HepG2 (cell line): ENCODE measurements around the gene ST8SIA1. TPM values are rescaled to one million over a fixed set of nuclear protein-coding genes. Genes with fewer than 3 reads are reported as not detected.
"Not testable (repeated sequence)": the region's sequence is repeated elsewhere in the genome, so short reads cannot be mapped to it uniquely, and the experiment has no call there.

Experiments used
- ATAC-seq: fragments of 200-7000 bp; cut with Tn5 transposase; 3 replicates; pipeline ENCODE4 v1.9.1; 2020; ENCODE audit warnings: mild to moderate bottlenecking, moderate library complexity
- BruUV-seq: library from RNA; stranded (reverse); fragments of 400-500 nt; replicated peaks from 2 replicates; lab custom pipeline; 2021; lab: Mats Ljungman, UMichigan
- CTCF ChIA-PET: fragments of 300-600 bp; formaldehyde crosslinking; extraction: SDS; loops from one replicate; lab custom pipeline; 2021; ENCODE audit warnings: low total read pairs, inconsistent platforms, low intra/inter-chr PET ratio; lab: Yijun Ruan, JAX
- POLR2A ChIA-PET: fragments of 350-600 bp; sonication (Branson Sonifier 250); formaldehyde crosslinking; loops from one replicate; lab custom pipeline; 2020; ENCODE audit warnings: antibody characterized with exemption, inconsistent platforms; lab: Yijun Ruan, JAX
- DNase-seq: peaks from one replicate; pipeline ENCODE4 v3.0.0-alpha.2; 2015; ENCODE audit warnings: low spot score
- FAIRE-seq: peaks from 3 replicates; lab custom pipeline; 2011; peaks lifted over from hg19 to GRCh38; lab: Jason Lieb, UNC
- H2AFZ ChIP-seq: one replicate; pipeline ENCODE4 v1.6.1; 2011; ENCODE audit warnings: low read length, inconsistent platforms
- H3K27ac ChIP-seq: fragments of 300-600 bp; 3 replicates; pipeline ENCODE4 v1.8.0; 2011; ENCODE audit warnings: mixed run types, mild to moderate bottlenecking, mixed read lengths, low read length, inconsistent platforms; ENCODE audit not compliant: insufficient read depth; ENCODE audit errors: extremely low read length
- H3K27me3 ChIP-seq, 2 experiments: fragments of 200-600 bp in 1 of 2; 2 replicates in 1 of 2; 3 replicates in 1 of 2; pipeline versions ENCODE4 v1.6.0 to v1.8.0; 2011; ENCODE audit warnings: low read length in 2 of 2, mild to moderate bottlenecking in 2 of 2, moderate library complexity in 2 of 2, inconsistent platforms in 1 of 2; ENCODE audit not compliant: insufficient read depth in 2 of 2, control insufficient read depth in 1 of 2
- H3K36me3 ChIP-seq, 2 experiments: fragments of 200-600 bp in 1 of 2; replicated peaks in 1 of 2; 2 replicates in 1 of 2; 3 replicates in 1 of 2; pipeline versions ENCODE4 v1.5.1 to v1.8.0; 2011; ENCODE audit warnings: low read length in 2 of 2, inconsistent platforms in 1 of 2; ENCODE audit not compliant: insufficient read depth in 2 of 2, control insufficient read depth in 1 of 2
- H3K4me1 ChIP-seq: 2 replicates; pipeline ENCODE4 v1.5.1; 2012; ENCODE audit warnings: low read length, inconsistent platforms; ENCODE audit not compliant: insufficient read depth
- H3K4me2 ChIP-seq: 2 replicates; pipeline ENCODE4 v1.6.0; 2011; ENCODE audit warnings: low read depth, low read length, inconsistent platforms
- H3K4me3 ChIP-seq, 3 experiments: fragments of 200-600 bp in 1 of 3; sonication (generic), shearing (Covaris generic) in 1 of 3; replicated peaks in 1 of 3; 2 replicates each; pipeline ENCODE4 v1.5.1; 2011 to 2016; ENCODE audit warnings: low read length in 3 of 3, inconsistent platforms in 2 of 3, low read depth in 2 of 3, mild to moderate bottlenecking in 2 of 3, control low read depth in 1 of 3, mixed read lengths in 1 of 3; ENCODE audit not compliant: insufficient read depth in 1 of 3
- H3K79me2 ChIP-seq: one replicate; pipeline ENCODE4 v1.6.1; 2011; ENCODE audit warnings: low read length, inconsistent platforms; ENCODE audit not compliant: insufficient read depth
- H3K9ac ChIP-seq: 2 replicates; pipeline ENCODE4 v1.6.0; 2011; ENCODE audit warnings: mild to moderate bottlenecking, low read depth, low read length, inconsistent platforms; ENCODE audit not compliant: insufficient read depth
- H3K9me3 ChIP-seq: 2 replicates; pipeline ENCODE4 v1.5.1; 2012; ENCODE audit warnings: mild to moderate bottlenecking, low read length
- H4K20me1 ChIP-seq: 2 replicates; pipeline ENCODE4 v1.6.0; 2011; ENCODE audit warnings: inconsistent platforms, mild to moderate bottlenecking, low read length, moderate library complexity; ENCODE audit not compliant: insufficient read depth
- ARNTL ChIP-seq: sonication (generic); formaldehyde crosslinking; IDR thresholded peaks from 2 replicates; pipeline ENCODE4 v1.4.0; 2020; ENCODE audit warnings: mild to moderate bottlenecking, missing genetic modification reagents
- MAZ ChIP-seq, 2 experiments: sonication (generic) in 1 of 2; formaldehyde crosslinking in 1 of 2; IDR thresholded peaks; 2 replicates each; pipeline versions ENCODE4 v1.5.0 to v1.6.1; 2012 to 2020; ENCODE audit warnings: low read depth in 2 of 2, mild to moderate bottlenecking in 2 of 2, borderline replicate concordance in 1 of 2, improper control_type of control experiment in 1 of 2, low read length in 1 of 2, missing genetic modification reagents in 1 of 2, moderate library complexity in 1 of 2
- NFIC ChIP-seq: IDR thresholded peaks from 2 replicates; pipeline ENCODE4 v1.6.1; 2012; ENCODE audit warnings: mild to moderate bottlenecking, low read length, inconsistent platforms
- NPAS2 ChIP-seq: sonication (generic); formaldehyde crosslinking; IDR thresholded peaks from 2 replicates; pipeline ENCODE4 v1.8.0; 2022; ENCODE audit warnings: mild to moderate bottlenecking, missing genetic modification reagents, borderline replicate concordance
- ZMAT5 ChIP-seq: sonication (generic); formaldehyde crosslinking; IDR thresholded peaks from 2 replicates; pipeline ENCODE4 v1.5.0; 2020; ENCODE audit warnings: mild to moderate bottlenecking, low read depth, missing genetic modification reagents, borderline replicate concordance
- ZNF414 ChIP-seq: sonication (generic); formaldehyde crosslinking; IDR thresholded peaks from 2 replicates; pipeline ENCODE4 v1.5.0; 2020; ENCODE audit warnings: missing genetic modification reagents
- ZNF782 ChIP-seq: sonication (generic); formaldehyde crosslinking; IDR thresholded peaks from 2 replicates; pipeline ENCODE4 v1.4.0; 2020; ENCODE audit warnings: missing genetic modification reagents, mild to moderate bottlenecking, borderline replicate concordance
- WGBS: methylation state at CpG from one replicate; pipeline ENCODE4 v1.1.6; 2017; ENCODE audit warnings: low lambda C conversion rate; 5-methylcytosine and 5-hydroxymethylcytosine counted together
- in situ Hi-C: cut with HindIII; loops from 2 replicates; pipeline ENCODE4 v1.10.0; 2017; ENCODE audit warnings: low pct_unique_long_range_greater_than_20kb; ENCODE audit not compliant: extremely low pct_ligation_motif_present
- intact Hi-C: fragments of 100-400 bp; cut with micrococcal nuclease; formaldehyde crosslinking; loops from one replicate; pipeline ENCODE4 v1.10.0; 2022; ENCODE audit not compliant: unreplicated experiment
- polyA plus RNA-seq, 8 experiments: library from polyadenylated mRNA; depleted of rRNA in 3 of 8; stranded (reverse) in 7 of 8; unstranded in 1 of 8; fragments of >200 nt; fragmentation: Illumina TruSeq in 4 of 8; extraction: Trizol in 4 of 8; gene quantifications; 2 replicates each; pipeline versions ENCODE4 v1.2.1 to v1.2.3, GENCODE V29; 2011 to 2016; ENCODE audit warnings: low read depth in 4 of 8, missing spikeins in 1 of 8, mixed read lengths in 1 of 8; ENCODE audit not compliant: insufficient read depth in 1 of 8
- total RNA-seq, 5 experiments: library from RNA; depleted of rRNA; stranded (reverse); fragments of >200 nt; fragmentation: Illumina TruSeq; extraction: Trizol; gene quantifications; 2 replicates each; pipeline ENCODE4 v1.2.3, GENCODE V29; 2016; ENCODE audit warnings: low read depth in 1 of 5

ST8SIA1 gene
- total and polyA plus RNA-seq, 2 of the 13 experiments (the other 11 are each of a cell fraction or from before 2014, with no cell fraction given): not detected

GRCh38 chr12:22163594-22163993 lies 170.9 kb downstream of the ST8SIA1 start:
- WGBS: 4% methylated on average over 3 of the region's 3 CpGs
- CTCF ChIA-PET: no interaction called here

GRCh38 chr12:22160396-22161003 lies 174.0 kb downstream of the ST8SIA1 start:
- FAIRE-seq: no peak
- Histone ChIP-seq H3K4me1 (no peaks in the 10 kb centered on the region), H3K27ac (no peak overlapping the region), H2AFZ (no peak overlapping the region), H3K4me2 (no peak overlapping the region), H3K36me3 (no peaks in the 10 kb centered on the region), H3K4me3 (no peak overlapping the region), H3K9ac (no peak overlapping the region), H3K27me3 (no peaks in the 10 kb centered on the region), H3K9me3 (no peaks in the 10 kb centered on the region), H3K79me2 (no peaks in the 10 kb centered on the region), H4K20me1 (no peaks in the 10 kb centered on the region)
- in situ Hi-C loops (no loop called here), intact Hi-C loops (no loop called here)
- ATAC-seq: no peak
- DNase-seq: no peak
- no TSS peak for BruUV-seq
- 2% methylated on average over 5 of the region's 5 CpGs for WGBS
- TF ChIP-seq NPAS2 (CRISPR knock-in tag) (no peak), ARNTL (CRISPR knock-in tag) (no peak), ZMAT5 (CRISPR knock-in tag) (no peak)
- ChIA-PET POLR2A (no interaction called here), CTCF (no interaction called here)

More at GRCh38 chr12:22163594-22163993, 170.9 kb downstream of the ST8SIA1 start:
- TF ChIP-seq MAZ (IDR thresholded peaks at IDR 0.05; ENCODE audit: borderline replicate concordance, low read depth, low read length): no peak
- TF ChIP-seq MAZ (CRISPR knock-in tag; IDR thresholded peaks at IDR 0.05; ENCODE audit: low read depth): no peak
- TF ChIP-seq NFIC: no peak
- TF ChIP-seq ZNF782 (CRISPR knock-in tag): no peak
- TF ChIP-seq ZNF414 (CRISPR knock-in tag): no peak
- Histone ChIP-seq H3K79me2 (no peaks in the 10 kb centered on the region), H3K4me3 (no peak overlapping the region), H3K4me2 (no peak overlapping the region), H3K4me1 (no peaks in the 10 kb centered on the region), H3K27me3 (no peaks in the 10 kb centered on the region), H3K27ac (no peak overlapping the region), H3K36me3 (no peaks in the 10 kb centered on the region), H3K9ac (no peak overlapping the region), H2AFZ (no peak overlapping the region), H3K9me3 (no peaks in the 10 kb centered on the region), H4K20me1 (no peaks in the 10 kb centered on the region)
- intact Hi-C loops (no loop called here), in situ Hi-C loops (no loop called here)
- no TSS peak for BruUV-seq
- POLR2A ChIA-PET: no interaction called here
- FAIRE-seq (no peak), ATAC-seq (no peak), DNase-seq (no peak)

- FAIRE-seq, in situ Hi-C loops, DNase-seq, H3K9me3 ChIP-seq, BruUV-seq, ATAC-seq, H3K27ac ChIP-seq, H3K9ac ChIP-seq, H3K27me3 ChIP-seq, H3K4me1 ChIP-seq, H3K4me3 ChIP-seq, intact Hi-C loops, CTCF ChIA-PET, H3K79me2 ChIP-seq, H2AFZ ChIP-seq, H3K4me2 ChIP-seq, H3K36me3 ChIP-seq, POLR2A ChIA-PET, H4K20me1 ChIP-seq: not testable (repeated sequence)
- 0% methylated on average over 4 of the region's 4 CpGs for WGBS
Observed at GRCh38 chr12:22149286-22149685, 185.2 kb downstream of the ST8SIA1 start.
